Pons (tissue), 1 donor: ENCODE data around the gene URM1.
A peak's percentile ranks its signal among the peaks of the same experiment; 100 is the strongest.

Experiments
- DNase-seq: peaks from one replicate; pipeline ENCODE4 v3.0.0-alpha.2; 2016; ENCODE audit warnings: low spot score

The URM1 gene

GRCh38 chr9:128349125-128349524, 22.0 kb upstream of the URM1 start:
- no peak for DNase-seq

- no peak for DNase-seq
Measured at GRCh38 chr9:128349772-128350171, 21.4 kb upstream of the URM1 start.

GRCh38 chr9:128355451-128355850, 15.7 kb upstream of the URM1 start:
- no peak for DNase-seq

- no peak for DNase-seq
Measured at GRCh38 chr9:128358090-128358489, 13.1 kb upstream of the URM1 start.

GRCh38 chr9:128358861-128359260, 12.3 kb upstream of the URM1 start:
- no peak for DNase-seq

- no peak for DNase-seq
Measured at GRCh38 chr9:128360826-128361225, 10.3 kb upstream of the URM1 start.

GRCh38 chr9:128361296-128361985, 9.7 kb upstream of the URM1 start:
- no peak for DNase-seq

- DNase-seq = peak; percentile 94
Measured at GRCh38 chr9:128361986-128362646, 9.1 kb upstream of the URM1 start.

- no peak for DNase-seq
Measured at GRCh38 chr9:128362774-128363173, 8.4 kb upstream of the URM1 start.

GRCh38 chr9:128365525-128365924, 5.6 kb upstream of the URM1 start:
- no peak for DNase-seq

GRCh38 chr9:128369024-128369706, 2.0 kb upstream of the URM1 start:
- no peak for DNase-seq

- DNase-seq = no peak
Measured at GRCh38 chr9:128370367-128370751, 815 bp upstream of the URM1 start.

GRCh38 chr9:128371630-128372117, 500 bp downstream of the URM1 start:
- DNase-seq = no peak

- DNase-seq = peak; percentile 92
Measured at GRCh38 chr9:128372188-128372641, 1.0 kb downstream of the URM1 start.

GRCh38 chr9:128372784-128373183, 1.6 kb downstream of the URM1 start:
- DNase-seq = peak; percentile 51

- peak; percentile 98 for DNase-seq
Measured at GRCh38 chr9:128374221-128374675, 3.1 kb downstream of the URM1 start.

- DNase-seq = no peak
Measured at GRCh38 chr9:128375865-128376264, 4.7 kb downstream of the URM1 start.

- DNase-seq = peak; percentile 69
Measured at GRCh38 chr9:128382261-128382660, 11.1 kb downstream of the URM1 start.

GRCh38 chr9:128383007-128383753, 12.0 kb downstream of the URM1 start:
- peak; percentile 90 for DNase-seq

- peak; percentile 92 for DNase-seq
Measured at GRCh38 chr9:128383791-128384190, 12.6 kb downstream of the URM1 start.

GRCh38 chr9:128384801-128385495, 13.8 kb downstream of the URM1 start:
- DNase-seq = no peak
